ENCODE measurements around the gene APOBEC4. TPM values are rescaled to one million over a fixed set of nuclear protein-coding genes. Genes with fewer than 3 reads are reported as not detected.

The APOBEC4 gene
- total and polyA plus RNA-seq, 2 of the 8 experiments (the other 6 are each of a cell fraction or from before 2014, with no cell fraction given): not detected

DNA sequence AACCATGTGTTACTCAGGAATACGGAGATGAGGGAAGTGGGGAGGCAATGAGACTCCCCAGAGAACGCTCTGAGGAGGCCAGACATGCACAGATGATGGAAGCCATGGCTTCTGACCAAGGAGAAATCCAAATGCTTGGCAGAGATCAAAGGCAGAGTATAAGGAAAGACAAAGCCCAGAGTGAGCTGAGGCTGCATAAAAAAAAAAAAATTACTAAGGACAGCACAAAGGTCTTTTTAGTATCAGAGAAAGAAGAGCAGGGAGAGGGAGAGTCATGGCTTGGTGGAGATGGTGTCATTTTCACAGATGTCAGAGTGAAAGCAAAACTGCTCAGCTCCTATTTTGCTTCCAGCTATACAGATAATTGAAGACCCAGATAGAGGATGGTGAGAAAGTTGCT is 54.7 kb downstream of the APOBEC4 start:
- H3K27ac ChIP-seq (ENCODE audit: low read depth, low read length): no peak overlapping the region
- ChIA-PET CTCF (ENCODE audit: partially characterized antibody) (interaction anchor here (0.6 to 1.4 kb wide), 6 partner anchors 11 to 1325 kb away, joined by 3 to 4 read pairs (median 3); no protein-coding TSS in a partner anchor), POLR2A (ENCODE audit: partially characterized antibody) (no interaction called here)
- TF ChIP-seq TEAD4 (IDR thresholded peaks at IDR 0.05; ENCODE audit: low read depth, low read length): no peak
- no peak for TF ChIP-seq GTF2F1 (IDR thresholded peaks at IDR 0.05; ENCODE audit: borderline replicate concordance, low read depth, low read length)
- no peak for TF ChIP-seq CTBP2 (IDR thresholded peaks at IDR 0.05; ENCODE audit: borderline replicate concordance, insufficient read depth, insufficient read length, low read length)
- TF ChIP-seq KDM4A (IDR thresholded peaks at IDR 0.05; ENCODE audit: low read depth, low read length, severe bottlenecking): no peak
- TF ChIP-seq EP300 (IDR thresholded peaks at IDR 0.05; ENCODE audit: borderline replicate concordance in 1 of 2, low read depth in 2 of 2, low read length in 2 of 2): no peak
- TF ChIP-seq, protein P1, sequence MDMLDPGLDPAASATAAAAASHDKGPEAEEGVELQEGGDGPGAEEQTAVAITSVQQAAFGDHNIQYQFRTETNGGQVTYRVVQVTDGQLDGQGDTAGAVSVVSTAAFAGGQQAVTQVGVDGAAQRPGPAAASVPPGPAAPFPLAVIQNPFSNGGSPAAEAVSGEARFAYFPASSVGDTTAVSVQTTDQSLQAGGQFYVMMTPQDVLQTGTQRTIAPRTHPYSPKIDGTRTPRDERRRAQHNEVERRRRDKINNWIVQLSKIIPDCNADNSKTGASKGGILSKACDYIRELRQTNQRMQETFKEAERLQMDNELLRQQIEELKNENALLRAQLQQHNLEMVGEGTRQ (IDR thresholded peaks at IDR 0.05; ENCODE audit: low read length): no peak
- TF ChIP-seq JUND (IDR thresholded peaks at IDR 0.05; ENCODE audit: low read length): no peak
- TF ChIP-seq SP4 (IDR thresholded peaks at IDR 0.05; ENCODE audit: low read length): no peak
- no peak for TF ChIP-seq TCF12 (IDR thresholded peaks at IDR 0.05; ENCODE audit: low read depth, low read length)
- no peak for TF ChIP-seq CBX8 (IDR thresholded peaks at IDR 0.05; ENCODE audit: borderline replicate concordance, low read depth, low read length)
- TF ChIP-seq RAD21 (IDR thresholded peaks at IDR 0.05 in 1 of 2, conservative IDR thresholded peaks at IDR 0.05 in 1 of 2; ENCODE audit: low read depth in 2 of 2, low read length in 2 of 2): no peak
- no peak for TF ChIP-seq SUZ12 (IDR thresholded peaks at IDR 0.05; ENCODE audit: low read length)
- no peak overlapping the region for H4K91ac ChIP-seq (replicated peaks; ENCODE audit: insufficient read length, low read length)
- H3K23ac ChIP-seq (ENCODE audit: insufficient read length): no peak overlapping the region
- H3K23me2 ChIP-seq (ENCODE audit: low read depth, low read length): no peaks in the 10 kb centered on the region
- H3K9me3 ChIP-seq (ENCODE audit: insufficient read depth in 2 of 2, low read depth in 1 of 2, low read length in 1 of 2): no peaks in the 10 kb centered on the region
- no peaks in the 10 kb centered on the region for H3K79me2 ChIP-seq (ENCODE audit: control insufficient read depth in 1 of 2, insufficient read depth in 2 of 2, low read length in 2 of 2)
- no peaks in the 10 kb centered on the region for H3K4me1 ChIP-seq (replicated peaks in 1 of 4; ENCODE audit: control insufficient read depth in 3 of 4, insufficient read depth in 4 of 4, low read length in 3 of 4)
- no peak overlapping the region for H2BK120ac ChIP-seq (replicated peaks; ENCODE audit: low read depth, low read length)
- H4K20me1 ChIP-seq (replicated peaks in 1 of 2; ENCODE audit: control insufficient read depth in 1 of 2, insufficient read depth in 2 of 2, low read length in 2 of 2): no peaks in the 10 kb centered on the region
- no peak overlapping the region for H3K56ac ChIP-seq (replicated peaks; ENCODE audit: insufficient read length, low read depth, low read length)
- H2AFZ ChIP-seq (ENCODE audit: low read length): no peak overlapping the region
- no peak for DNase-seq (ENCODE audit: low read depth in 1 of 2, low spot score in 2 of 2)
- no peak overlapping the region for H2BK5ac ChIP-seq (ENCODE audit: low read depth, low read length)
- 78% methylated on average over 2 of the region's 2 CpGs; no CpG with 5 or more reads in 1 of the 2 experiments for WGBS, 2 experiments (ENCODE audit: extremely low coverage in 1 of 2, insufficient coverage in 1 of 2, insufficient read length in 1 of 2, insufficient replicate concordance in 2 of 2, low coverage in 1 of 2, low lambda C conversion rate in 2 of 2, missing lambda C conversion rate in 1 of 2)
- no peaks in the 10 kb centered on the region for H3K79me1 ChIP-seq (ENCODE audit: low read depth, low read length)
- H3K4me3 ChIP-seq (ENCODE audit: extremely low read depth in 1 of 4, insufficient read depth in 2 of 4, low read depth in 3 of 4, low read length in 4 of 4): no peak overlapping the region
- no peak overlapping the region for H3K14ac ChIP-seq (ENCODE audit: insufficient read length)
- no peak overlapping the region for H4K5ac ChIP-seq (ENCODE audit: insufficient read length, low read depth, low read length)
- no peak overlapping the region for H3K4ac ChIP-seq (replicated peaks; ENCODE audit: insufficient read length, low read depth, low read length)
- H2AK5ac ChIP-seq (ENCODE audit: low read depth, low read length): no peak overlapping the region
- no peak overlapping the region for H3K4me2 ChIP-seq (ENCODE audit: insufficient read depth in 1 of 2, low read depth in 2 of 2, low read length in 2 of 2)
- no peak overlapping the region for H2BK12ac ChIP-seq (ENCODE audit: low read depth, low read length)
- no peak overlapping the region for H4K8ac ChIP-seq (ENCODE audit: extremely low read depth, insufficient read depth, low read length)
- H2BK15ac ChIP-seq (ENCODE audit: low read length): no peak overlapping the region
- H3K36me3 ChIP-seq (ENCODE audit: control insufficient read depth in 2 of 4, insufficient read depth in 4 of 4, low read length in 3 of 4): no peaks in the 10 kb centered on the region
- no peaks in the 10 kb centered on the region; a peak in 1 of 7 replicates for H3K27me3 ChIP-seq (replicated peaks in 1 of 4; ENCODE audit: control insufficient read depth in 3 of 4, extremely low read depth in 1 of 4, insufficient read depth in 3 of 4, low read length in 3 of 4)
- no peak overlapping the region for H2BK20ac ChIP-seq (ENCODE audit: low read length)
- H3K9ac ChIP-seq (replicated peaks in 1 of 4; ENCODE audit: extremely low read depth in 1 of 4, low read depth in 3 of 4, low read length in 3 of 4): no peak overlapping the region
- FAIRE-seq: no peak
- no peak overlapping the region for H3K18ac ChIP-seq (ENCODE audit: extremely low read depth, low read length)
